HuH-7.5 (cell line): ENCODE results near the gene RFTN2.
"Not testable (repeated sequence)": the region's sequence is repeated elsewhere in the genome, so short reads cannot be mapped to it uniquely, and the experiment has no call there.

Experiments
- DNase-seq: peaks from one replicate; pipeline ENCODE4 v3.0.0; 2011; ENCODE audit warnings: low spot score

RFTN2 gene

GRCh38 chr2:197604117-197604860, 71.1 kb downstream of the RFTN2 start:
- DNase-seq = no peak

DNA sequence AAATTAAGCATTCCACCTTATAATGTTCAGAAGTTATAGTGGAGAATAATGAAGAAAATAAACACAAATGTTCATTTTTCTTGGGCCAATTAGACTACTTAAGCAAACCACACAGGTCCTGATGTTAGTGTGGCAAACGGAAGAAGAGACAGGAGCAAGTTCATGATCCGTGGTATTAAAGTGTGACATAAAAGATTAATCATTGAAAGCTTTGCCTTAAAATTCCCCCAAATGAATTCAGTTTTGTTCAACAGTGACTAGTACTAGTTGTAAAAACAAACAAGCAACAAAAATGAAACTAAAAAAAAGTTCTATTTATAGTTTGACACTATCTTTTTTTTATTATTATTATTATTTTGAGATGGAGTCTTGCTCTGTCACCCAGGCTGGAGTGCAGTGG, 73.7 kb downstream of the RFTN2 start:
- DNase-seq = no peak

- no peak for DNase-seq
These were observed 75.1 kb downstream of the RFTN2 start for GRCh38 chr2:197600306-197600705.

DNA sequence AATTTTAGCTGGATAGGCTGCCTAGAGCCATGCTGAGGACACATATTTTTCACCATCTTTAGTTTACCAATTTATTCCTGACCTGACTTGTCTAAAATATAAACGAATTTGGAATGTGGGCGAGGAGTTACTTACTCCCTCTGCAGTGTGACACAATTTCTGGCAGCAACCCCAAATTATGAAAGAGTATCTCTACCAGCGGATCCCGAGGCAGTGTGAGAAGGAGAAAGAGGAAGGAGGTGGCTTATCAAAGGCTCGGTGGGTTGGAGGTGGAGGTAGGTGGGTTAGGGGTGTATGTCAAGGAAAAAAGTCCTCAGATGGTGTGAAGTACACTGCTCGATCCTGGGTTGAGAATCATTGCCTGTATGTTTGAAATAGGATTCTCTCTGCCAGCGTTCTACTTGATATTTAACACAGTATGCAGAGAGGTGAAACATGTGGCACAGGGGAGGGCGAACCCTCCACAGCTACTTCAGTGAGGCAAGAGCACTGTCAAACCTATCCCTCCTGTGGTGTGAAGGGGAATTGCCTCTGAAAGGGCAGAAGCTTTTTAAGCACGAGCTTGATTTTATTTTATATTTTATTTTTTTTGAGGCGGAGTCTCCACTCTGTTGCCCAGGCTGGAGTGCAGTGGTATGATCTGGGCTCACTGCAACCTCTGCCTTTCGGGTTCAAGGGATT, 76.0 kb downstream of the RFTN2 start:
- DNase-seq = peak; percentile 36

GRCh38 chr2:197598450-197598849, 76.9 kb downstream of the RFTN2 start:
- no peak for DNase-seq

DNA sequence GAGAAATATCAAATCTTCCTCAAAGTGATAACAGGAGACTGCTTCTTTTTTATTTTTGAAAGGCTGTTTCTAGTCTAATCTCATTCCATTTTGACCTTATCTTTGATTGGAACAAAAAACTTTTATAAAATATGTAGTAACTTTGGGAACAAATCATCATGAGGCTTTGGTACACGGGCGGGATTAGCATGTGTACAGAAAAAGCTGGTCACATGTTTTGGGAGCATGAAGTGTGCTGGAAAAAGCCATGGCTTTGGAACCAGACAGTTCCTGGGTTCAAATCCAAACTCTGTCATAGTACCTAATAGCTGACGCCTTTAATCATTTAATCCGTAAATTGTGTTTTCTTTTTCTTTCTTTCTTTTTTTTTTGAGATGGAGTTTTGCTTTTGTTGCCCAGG, 78.2 kb downstream of the RFTN2 start:
- DNase-seq = no peak

- no peak for DNase-seq
These were observed 78.6 kb downstream of the RFTN2 start for GRCh38 chr2:197596766-197597165.

DNA sequence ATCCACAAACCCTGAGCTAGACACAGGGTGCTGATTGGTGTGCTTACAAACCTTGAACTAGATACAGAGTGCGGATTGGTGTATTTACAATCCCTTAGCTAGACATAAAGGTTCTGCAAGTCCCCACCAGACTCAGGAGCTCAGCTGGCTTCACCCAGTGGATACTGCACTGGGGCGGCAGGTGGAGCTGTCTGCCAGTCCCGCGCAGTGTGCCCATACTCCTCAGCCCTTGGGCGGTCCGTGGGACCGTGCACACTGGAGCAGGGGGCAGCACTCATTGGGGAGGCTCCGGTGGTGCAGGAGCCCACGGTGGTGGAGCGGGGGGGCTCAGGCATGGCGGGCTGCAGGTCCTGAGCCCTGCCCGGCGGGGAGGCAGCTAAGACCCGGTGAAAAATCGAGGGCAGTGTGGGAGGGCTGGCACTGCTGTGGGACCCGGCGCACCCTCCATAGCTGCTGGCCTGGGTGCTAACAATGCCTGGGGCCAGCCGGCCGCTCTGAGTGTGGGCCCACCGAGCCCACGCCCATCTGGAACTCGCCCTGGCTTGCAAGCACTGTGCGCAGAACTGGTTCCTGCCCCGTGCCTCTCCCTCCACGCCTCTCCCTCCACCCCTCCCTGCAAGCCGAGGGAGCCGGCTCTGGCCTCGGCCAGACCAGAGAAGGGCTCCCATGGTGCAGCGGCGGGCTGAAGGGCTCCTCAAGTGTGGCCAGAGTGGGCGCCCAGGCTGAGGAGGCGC, 83.9 kb downstream of the RFTN2 start:
- DNase-seq = no peak

DNA sequence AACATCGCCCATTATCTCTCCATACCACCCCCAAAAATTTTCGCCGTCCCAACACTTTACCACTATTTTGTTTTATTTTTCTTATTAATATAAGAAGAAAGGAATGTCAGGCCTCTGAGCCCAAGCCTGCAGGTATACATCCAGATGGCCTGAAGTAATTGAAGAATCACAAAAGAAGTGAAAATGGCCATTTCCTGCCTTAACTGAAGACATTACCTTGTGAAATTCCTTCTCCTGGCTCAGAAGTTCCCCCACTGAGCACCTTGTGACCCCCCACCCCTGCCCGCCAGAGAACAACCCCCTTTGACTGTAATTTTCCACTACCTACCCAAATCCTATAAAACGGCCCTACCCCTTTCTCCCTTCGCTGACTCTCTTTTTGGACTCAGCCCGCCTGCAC, 88.1 kb downstream of the RFTN2 start:
- DNase-seq = not testable (repeated sequence)

- not testable (repeated sequence) for DNase-seq
These were observed 95.2 kb downstream of the RFTN2 start for GRCh38 chr2:197580166-197580565.

DNA sequence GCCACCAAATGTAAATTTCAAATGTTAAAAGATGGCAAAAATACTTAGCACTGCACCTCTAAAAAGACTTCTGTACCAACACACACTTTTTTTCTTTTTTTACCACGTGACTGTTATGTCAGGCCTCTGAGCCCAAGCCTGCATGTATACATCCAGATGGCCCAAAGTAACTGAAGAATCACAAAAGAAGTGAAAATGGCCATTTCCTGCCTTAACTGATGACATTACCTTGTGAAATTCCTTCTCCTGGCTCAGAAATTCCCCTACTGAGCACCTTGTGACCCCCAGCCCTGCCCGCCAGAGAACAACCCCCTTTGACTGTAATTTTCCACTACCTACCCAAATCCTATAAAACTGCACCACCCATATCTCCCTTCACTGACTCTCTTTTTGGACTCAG, 97.1 kb downstream of the RFTN2 start:
- DNase-seq = not testable (repeated sequence)

GRCh38 chr2:197577446-197577845, 97.9 kb downstream of the RFTN2 start:
- DNase-seq = no peak

GRCh38 chr2:197576631-197577030, 98.8 kb downstream of the RFTN2 start:
- DNase-seq = no peak

DNA sequence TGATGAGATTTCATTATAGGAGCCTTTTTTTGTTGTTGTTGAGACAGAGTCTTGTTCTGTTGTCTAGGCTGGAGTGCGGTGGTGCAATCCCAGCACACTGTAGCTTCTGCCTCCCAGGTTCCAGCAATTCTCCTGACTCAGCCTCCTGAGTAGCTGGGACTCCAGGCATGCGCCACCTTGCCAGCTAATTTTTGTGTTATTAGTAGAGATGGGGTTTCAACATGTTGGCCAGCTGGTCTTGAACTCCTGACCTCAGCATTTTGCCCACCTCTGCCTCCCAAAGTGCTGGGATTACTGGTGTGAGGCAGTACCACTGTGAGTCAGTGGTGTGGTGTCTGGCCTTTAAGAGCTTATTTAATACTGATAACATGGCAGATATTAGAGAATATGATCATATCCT, 99.4 kb downstream of the RFTN2 start:
- no peak for DNase-seq

DNA sequence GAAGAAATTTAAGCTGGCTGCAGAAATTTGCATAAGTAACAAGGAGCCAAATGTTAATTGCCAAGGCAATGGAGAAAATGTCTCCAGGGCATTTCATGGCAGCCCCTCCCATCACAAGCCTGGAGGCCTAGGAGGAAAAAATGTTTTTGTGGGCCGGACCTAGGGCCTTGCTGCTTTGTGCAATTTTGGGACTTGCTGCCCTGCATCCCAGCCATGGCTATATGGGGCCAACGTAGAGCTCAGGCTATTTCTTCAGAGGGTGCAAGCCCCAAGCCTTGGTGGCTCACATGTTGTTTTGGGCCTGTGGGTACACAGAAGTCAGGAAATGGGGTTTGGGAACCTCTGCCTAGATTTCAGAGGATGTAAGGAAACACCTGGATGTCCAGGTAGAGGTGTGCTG, 101.8 kb downstream of the RFTN2 start:
- no peak for DNase-seq

DNA sequence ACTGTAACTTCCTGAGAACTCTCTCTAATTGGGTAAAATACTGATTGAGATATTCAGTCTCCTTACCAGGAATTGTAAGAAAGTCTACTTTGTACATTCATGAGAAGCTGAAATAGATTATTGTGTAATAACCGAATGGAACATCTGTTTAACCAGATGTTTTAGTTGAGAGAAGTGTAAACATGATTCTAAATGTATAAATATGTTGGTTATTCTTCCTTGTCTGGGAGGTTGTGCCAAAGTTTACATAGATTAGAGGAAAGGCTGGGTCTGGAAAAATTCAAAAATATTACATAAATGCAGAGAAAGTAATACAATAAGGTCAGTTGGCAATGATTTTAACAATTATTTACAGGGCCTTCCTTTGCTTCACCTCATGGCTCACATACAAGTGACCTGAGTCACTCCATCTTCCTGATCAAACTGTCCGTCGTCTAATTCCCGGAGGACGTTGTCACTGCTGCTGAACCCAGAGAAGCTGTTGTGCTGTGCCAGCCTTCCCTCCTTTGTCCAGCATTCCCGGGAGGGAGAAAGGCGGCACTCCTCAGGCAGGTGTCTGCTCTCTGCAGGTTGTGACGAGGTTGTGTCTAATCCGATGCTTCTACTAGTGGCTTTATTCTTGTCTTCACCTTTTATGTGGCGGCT, 103.6 kb downstream of the RFTN2 start:
- DNase-seq = no peak

DNA sequence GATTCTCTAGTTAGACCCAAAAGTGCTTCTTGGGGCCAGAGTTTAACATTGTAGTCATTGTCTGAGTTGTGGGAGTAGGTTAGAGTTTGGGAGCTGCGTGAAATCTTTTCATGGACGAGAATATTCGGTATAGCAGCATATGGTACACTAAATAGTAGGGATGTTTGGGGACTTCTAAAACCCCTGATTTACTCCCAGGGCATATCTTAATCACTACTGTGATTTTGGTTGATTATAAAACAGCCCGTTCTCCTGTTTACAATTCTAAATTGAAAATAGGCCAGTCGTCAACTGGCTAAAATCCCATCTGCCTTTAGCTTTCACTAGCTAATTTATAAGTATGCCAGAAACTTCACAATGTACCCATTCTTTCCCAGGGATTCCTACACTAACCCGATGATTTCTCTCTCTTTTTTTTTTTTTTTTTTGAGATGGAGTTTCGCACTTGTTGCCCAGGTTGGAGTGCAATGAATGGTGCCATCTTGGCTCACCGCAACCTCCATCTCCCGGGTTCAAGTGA, 115.2 kb downstream of the RFTN2 start:
- DNase-seq = no peak

DNA sequence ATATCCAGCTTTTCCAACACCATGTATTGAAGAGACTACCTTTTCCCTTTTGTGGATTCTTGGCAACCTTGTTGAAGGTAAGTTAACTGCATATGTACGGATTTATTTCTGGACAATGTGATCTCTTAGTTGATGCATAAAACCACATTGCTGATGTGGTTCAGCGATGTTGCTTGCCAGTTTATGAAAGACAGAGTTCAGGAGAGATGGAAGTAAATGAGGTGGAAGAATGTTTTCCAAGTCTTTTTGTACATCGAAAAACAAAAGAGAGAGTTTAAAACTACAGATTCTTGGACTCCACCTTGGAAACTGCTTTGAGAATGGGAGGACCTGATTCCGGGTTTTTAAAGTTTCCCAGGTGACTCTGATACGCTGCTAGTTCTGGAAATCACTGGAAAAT, 115.7 kb downstream of the RFTN2 start:
- DNase-seq = no peak

- no peak for DNase-seq
These were observed 117.0 kb downstream of the RFTN2 start for GRCh38 chr2:197558393-197558792.

- no peak for DNase-seq
These were observed 118.9 kb downstream of the RFTN2 start for GRCh38 chr2:197556456-197556855.

GRCh38 chr2:197555467-197555866, 119.9 kb downstream of the RFTN2 start:
- no peak for DNase-seq

DNA sequence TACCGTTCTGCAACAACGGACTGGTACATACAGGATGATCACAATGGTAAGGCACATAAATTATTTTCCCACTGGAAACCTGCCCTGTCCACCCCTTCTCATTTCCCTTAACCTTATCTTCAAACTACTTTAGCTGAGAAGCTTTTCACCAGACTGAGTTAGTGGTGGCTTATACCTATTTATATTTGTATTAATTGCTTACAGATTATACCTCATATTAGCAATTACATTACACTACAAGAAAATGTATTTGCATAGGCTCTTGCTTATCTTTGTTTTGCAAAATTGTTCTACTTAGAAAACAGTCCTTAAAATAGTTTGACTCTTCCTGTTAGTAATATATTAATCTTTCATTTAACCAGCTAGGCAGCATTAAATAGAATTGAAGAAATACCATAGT, 124.1 kb downstream of the RFTN2 start:
- not testable (repeated sequence) for DNase-seq
